Adrenal gland (tissue), 12 donors: ENCODE data around the gene PRKACA. TPM values are rescaled to one million over a fixed set of nuclear protein-coding genes. Genes with fewer than 3 reads are reported as not detected.

Source experiments
- DNase-seq, 7 donors: peaks; one replicate each; pipeline ENCODE4 v3.0.0-alpha.2; 2019 to 2020
- H3K27ac ChIP-seq, 5 donors: fragments of 200-600 bp; sonication (generic) in 4 of 5; 1 replicate in 3 of 5; 2 replicates in 2 of 5; pipeline versions ENCODE4 v1.5.1 to v1.8.0; 2016 to 2020; ENCODE audit warnings: mild to moderate bottlenecking in 1 of 5
- H3K27me3 ChIP-seq: fragments of 200-600 bp; 2 replicates; pipeline ENCODE4 v1.8.0; 2021
- H3K36me3 ChIP-seq, 2 donors: fragments of 200-600 bp; replicated peaks in 1 of 2; 1 replicate in 1 of 2; 2 replicates in 1 of 2; pipeline versions ENCODE4 v1.5.1 to v1.8.0; 2018 to 2022
- H3K4me1 ChIP-seq, 2 donors: fragments of 200-600 bp; replicated peaks in 1 of 2; 1 replicate in 1 of 2; 2 replicates in 1 of 2; pipeline versions ENCODE4 v1.5.1 to v1.8.0; 2018 to 2021
- H3K4me3 ChIP-seq, 4 donors: fragments of 200-600 bp; sonication (generic) in 3 of 4; one replicate each; pipeline ENCODE4 v1.5.1; 2016 to 2018
- H3K9me3 ChIP-seq, 3 donors: fragments of 200-600 bp; sonication (generic) in 1 of 3; replicated peaks in 1 of 3; 1 replicate in 2 of 3; 2 replicates in 1 of 3; pipeline versions ENCODE4 v1.5.1 to v1.8.0; 2016 to 2021
- CTCF ChIP-seq, 6 experiments: fragments of 450-650 bp in 4 of 6; fragments of 200-600 bp in 2 of 6; sonication (generic) in 1 of 6; IDR thresholded peaks; 1 replicate in 5 of 6; 2 replicates in 1 of 6; pipeline versions ENCODE4 v1.5.1 to v1.8.0; 2016 to 2021; ENCODE audit warnings: antibody characterized with exemption in 6 of 6, mild to moderate bottlenecking in 2 of 6, moderate library complexity in 1 of 6
- POLR2A ChIP-seq, 2 donors: fragments of 450-650 bp; IDR thresholded peaks; one replicate each; pipeline ENCODE4 v1.6.1; 2017; ENCODE audit warnings: antibody characterized with exemption in 2 of 2, mild to moderate bottlenecking in 2 of 2, moderate library complexity in 1 of 2
- WGBS, 4 donors: extraction: QIAGEN DNeasy Blood & Tissue Kit in 2 of 4; methylation state at CpG; one replicate each; pipeline versions ENCODE4 v1.1.5 to v1.1.7; 2013 to 2017; 5-methylcytosine and 5-hydroxymethylcytosine counted together
- intact Hi-C, 2 donors: fragments of 100-400 bp; cut with DNase I; formaldehyde crosslinking; loops; one replicate each; pipeline versions ENCODE4 v1.14.1 to v1.15.0; 2022 to 2023
- polyA plus RNA-seq, 3 donors: library from polyadenylated mRNA; stranded (reverse); fragments of 200-250 nt in 2 of 3; fragments of 350-450 nt in 1 of 3; fragmentation: Illumina TruSeq in 1 of 3; extraction: RNeasy Lipid Tissue Mini Kit (QIAGEN cat#74804) in 1 of 3; gene quantifications; one replicate each; pipeline ENCODE4 v1.2.3, GENCODE V29; 2013 to 2014
- total RNA-seq, 9 donors: library from RNA; depleted of rRNA in 4 of 9; stranded (reverse); fragments of >200 nt in 4 of 9; fragments of 120-200 nt in 1 of 9; fragmentation: NEBNext Ultra II Directional in 1 of 9; extraction: Animal tissue kit (Norgen Biotek cat#: 25700) in 1 of 9; gene quantifications; one replicate each; pipeline versions ENCODE4 v1.1.0 to v1.2.4, GENCODE V29; 2013 to 2023
- donor health status: healthy with polysubstance abuse.
- donor health status: Bipolar disorder and iron deficiency.
- donor health status: DM: yes; HTN: yes; CAD: no.
- donor health status: DM: no; HTN: no; CAD: no.
- donor health status: DM: no; HTN: no; CAD: no.
- donor health status: DM: yes; HTN: yes; CAD: no.

PRKACA gene
- total and polyA plus RNA-seq, 12 donors = 74.1 to 457 (median 150) TPM

GRCh38 chr19:14082675-14082960 is 34.9 kb downstream of the PRKACA start:
- no peaks in the 10 kb centered on the region for H3K36me3 ChIP-seq
- peak overlapping the region in 1 of 4 donors; percentile 81 for H3K4me3 ChIP-seq
- H3K4me1 ChIP-seq = peaks cover 14 to 16% of the 10 kb centered on the region in 2 donors
- 46 to 85% (median 60%) methylated on average over 1 of the region's 1 CpG for WGBS, 4 donors
- DNase-seq = no peak
- peak overlapping the region in 2 of 5 donors; percentile 87 to 94 for H3K27ac ChIP-seq
- no peaks in the 10 kb centered on the region for H3K9me3 ChIP-seq
- intact Hi-C loops = loop anchor here in 1 of 2 donors (10.0 kb wide), 1 partner anchor 52 kb away; the partner anchor contains the start of gene ASF1B
- TF ChIP-seq POLR2A (IDR thresholded peaks at IDR 0.05) (no peak), CTCF (IDR thresholded peaks at IDR 0.05) (no peak)
- no peaks in the 10 kb centered on the region for H3K27me3 ChIP-seq

GRCh38 chr19:14081797-14082674 is 35.5 kb downstream of the PRKACA start:
- H3K27ac ChIP-seq = peak overlapping the region; percentile 79 to 94 (median 89)
- no peaks in the 10 kb centered on the region for H3K36me3 ChIP-seq
- peak overlapping the region; percentile 2 to 95 (median 82) for H3K4me3 ChIP-seq
- no peaks in the 10 kb centered on the region for H3K27me3 ChIP-seq
- intact Hi-C loops = loop anchor here in 1 of 2 donors (10.0 kb wide), 1 partner anchor 53 kb away; the partner anchor contains the start of gene ASF1B
- 16 to 50% (median 20%) methylated on average over 8 to 24 of the region's 24 CpGs for WGBS, 4 donors
- TF ChIP-seq CTCF (IDR thresholded peaks at IDR 0.05) = peak in 1 of 6 experiments; percentile 8
- no peak for TF ChIP-seq POLR2A (IDR thresholded peaks at IDR 0.05)
- H3K4me1 ChIP-seq = peaks cover 14 to 16% of the 10 kb centered on the region in 2 donors
- peak in 4 of 7 donors; percentile 60 to 78 (median 62) for DNase-seq
- no peaks in the 10 kb centered on the region for H3K9me3 ChIP-seq

DNA sequence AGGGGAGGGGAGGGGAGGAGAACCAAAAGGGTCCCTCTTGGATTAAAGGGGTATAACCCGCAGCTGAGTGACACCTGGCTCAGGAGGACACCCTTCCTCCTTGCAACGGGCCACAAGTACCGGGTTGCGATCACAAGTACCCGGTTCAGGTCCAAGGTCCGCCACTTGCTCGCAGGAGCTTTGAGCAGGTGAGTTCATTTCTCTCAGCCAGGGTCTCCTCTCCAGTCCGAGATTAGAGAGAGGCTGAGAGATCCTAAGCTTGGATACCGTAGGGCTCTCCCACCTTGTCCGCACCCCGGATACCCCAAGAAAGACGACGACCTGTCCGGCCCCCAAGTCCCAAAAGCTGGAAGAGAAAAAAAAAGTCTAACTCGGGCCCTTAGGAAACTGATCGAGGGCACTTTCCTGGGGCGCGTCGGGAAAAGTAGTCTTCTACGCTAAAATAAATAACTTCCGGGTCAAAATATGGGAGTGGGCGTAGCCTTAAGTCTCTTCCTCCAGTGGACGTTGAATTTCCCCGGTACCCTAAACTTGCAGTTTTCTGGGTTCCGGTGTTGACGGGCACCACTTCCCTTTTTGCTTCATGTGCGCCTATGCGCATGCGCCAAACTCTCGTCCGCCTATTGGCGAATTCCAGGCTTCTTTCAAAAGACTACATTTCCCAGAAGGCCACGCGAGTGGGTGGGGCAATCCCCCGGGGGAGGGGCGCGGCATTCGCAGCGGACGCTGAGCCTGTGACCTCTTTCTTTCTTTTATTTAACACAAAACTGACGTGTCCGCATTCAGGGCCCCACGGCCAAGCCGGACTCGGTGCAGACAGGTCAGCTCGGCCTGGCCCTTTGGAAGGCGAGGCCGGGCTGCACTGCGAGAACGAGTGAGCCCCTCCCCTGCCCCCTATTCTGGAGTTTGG is 36.4 kb downstream of the PRKACA start:
- Histone ChIP-seq H3K9me3 (no peaks in the 10 kb centered on the region), H3K4me1 (peaks cover 14 to 16% of the 10 kb centered on the region in 2 donors), H3K36me3 (no peaks in the 10 kb centered on the region), H3K4me3 (peak overlapping the region; percentile 2 to 95 (median 82)), H3K27ac (peak overlapping the region; percentile 86 to 94 (median 89)), H3K27me3 (no peaks in the 10 kb centered on the region)
- TF ChIP-seq CTCF (IDR thresholded peaks at IDR 0.05) (no peak), POLR2A (IDR thresholded peaks at IDR 0.05) (peak; percentile 83 to 93)
- intact Hi-C loops = loop anchor here in 1 of 2 donors (10.0 kb wide), 1 partner anchor 54 kb away; the partner anchor contains the start of gene ASF1B
- WGBS, 4 donors = 0 to 1% (median 1%) methylated on average over 38 to 50 of the region's 50 CpGs
- DNase-seq = peak; percentile 99 to 100 (median 99)

- DNase-seq = peak in 1 of 7 donors; percentile 16
- Histone ChIP-seq H3K9me3 (no peaks in the 10 kb centered on the region), H3K27me3 (no peaks in the 10 kb centered on the region), H3K36me3 (no peaks in the 10 kb centered on the region), H3K4me1 (peaks cover 24 to 31% of the 10 kb centered on the region in 2 donors), H3K27ac (no peak overlapping the region), H3K4me3 (no peak overlapping the region)
- intact Hi-C loops = no loop called here
- TF ChIP-seq POLR2A (IDR thresholded peaks at IDR 0.05) = no peak
- TF ChIP-seq CTCF (IDR thresholded peaks at IDR 0.05) = no peak
- WGBS, 4 donors = 57 to 76% (median 69%) methylated on average over 2 of the region's 2 CpGs
These were observed 39.2 kb downstream of the PRKACA start for GRCh38 chr19:14078411-14078810.
